ENCODE data around the gene ATP13A4.

ATP13A4 gene

DNA sequence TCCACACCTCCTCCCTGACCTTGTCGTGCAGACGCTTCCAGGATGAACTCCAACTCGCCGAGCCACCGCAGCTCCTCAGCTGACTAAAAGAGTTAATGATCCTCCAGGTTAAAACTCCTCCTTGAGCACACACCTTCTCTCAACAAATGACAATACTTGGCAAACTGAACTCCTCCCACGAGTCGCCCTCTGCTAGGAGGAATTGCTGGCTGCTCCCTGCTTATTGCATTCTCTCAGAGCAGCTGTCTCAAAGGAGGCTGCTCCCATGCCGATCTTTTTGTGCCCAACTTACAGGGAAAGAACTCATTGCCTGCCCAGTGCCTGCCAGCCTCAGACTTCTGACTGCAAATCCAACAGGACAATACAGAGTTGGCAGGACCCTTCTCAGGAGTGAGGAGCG lies at the start of gene ATP13A4:
Gene ATP13A4, minus strand, starts transcription at position 85 of the 400 bp plus-strand sequence. CDS start 96 bp downstream, outside the sequence.
- no peak for DNase-seq (ENCODE audit: low read depth in 2 of 2)

GRCh38 chr3:193599393-193599792 lies 44.7 kb upstream of the ATP13A4 start:
- no peak for DNase-seq (ENCODE audit: low read depth in 2 of 2)

DNA sequence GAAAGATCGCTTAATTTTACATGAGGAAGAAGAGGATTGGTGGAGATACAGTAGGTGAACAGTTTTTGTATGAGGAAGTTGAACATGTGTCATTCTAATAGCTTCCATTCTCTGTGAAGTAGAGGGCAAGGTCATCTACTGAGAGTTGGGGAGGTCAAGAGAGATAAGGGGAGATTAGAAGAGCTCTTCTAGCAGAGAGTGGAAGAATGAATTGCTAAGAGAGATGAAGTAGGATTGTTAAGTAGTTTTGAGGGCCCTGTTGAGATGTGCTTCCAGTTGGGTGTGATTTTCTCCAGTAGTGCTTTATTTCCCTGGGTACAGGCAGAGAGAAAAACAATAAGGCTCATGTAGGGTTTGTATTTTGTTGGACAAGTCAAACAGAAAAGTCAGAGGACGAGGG lies 43.5 kb upstream of the ATP13A4 start:
- DNase-seq (ENCODE audit: low read depth in 2 of 2): no peak

DNA sequence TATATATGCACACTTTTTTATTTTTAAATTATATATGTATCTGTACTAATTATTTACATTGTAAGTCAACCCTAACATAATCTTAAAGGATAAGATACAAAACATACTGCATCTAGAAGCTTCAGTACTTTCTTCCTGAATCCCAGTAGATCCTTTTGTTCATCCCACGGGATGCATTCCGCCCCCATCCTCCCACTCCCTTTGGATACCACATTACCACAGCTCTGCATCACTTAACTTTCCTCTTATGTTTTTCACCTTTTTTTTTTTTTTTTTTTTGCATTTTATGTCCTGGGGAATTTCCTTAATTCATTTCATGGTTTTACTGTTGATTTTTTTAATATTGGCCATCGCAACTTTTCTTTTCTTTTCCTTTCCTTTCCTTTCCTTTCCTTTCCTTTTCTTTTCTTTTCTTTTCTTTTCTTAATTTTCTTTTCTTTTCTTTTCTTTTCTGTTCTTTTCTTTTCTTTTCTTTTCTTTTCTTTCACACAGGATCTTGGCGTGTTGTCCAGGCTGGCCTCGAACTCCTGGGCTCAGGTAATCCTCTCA lies 41.3 kb upstream of the ATP13A4 start:
- no peak for DNase-seq (ENCODE audit: low read depth in 2 of 2)

- DNase-seq (ENCODE audit: low read depth in 2 of 2): no peak
Measured at GRCh38 chr3:193594946-193595689, 40.4 kb upstream of the ATP13A4 start.

DNA sequence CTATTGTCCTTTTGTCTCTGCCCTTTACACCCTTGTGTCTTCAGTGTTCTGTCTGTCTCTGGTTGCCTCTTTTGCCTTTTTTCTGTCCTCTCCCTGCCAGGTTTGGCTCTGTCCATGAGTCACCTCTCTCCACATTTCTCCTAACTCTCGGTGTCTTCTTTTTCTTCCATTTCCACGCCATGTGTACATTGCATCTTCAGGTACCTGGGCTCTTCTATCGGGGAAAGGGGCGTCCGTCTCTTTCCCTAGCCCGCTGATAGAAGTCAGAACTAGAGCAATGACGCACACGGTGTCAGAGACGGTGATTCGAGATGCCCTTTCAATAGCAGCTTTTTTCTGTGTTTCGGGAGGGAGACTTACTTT lies 39.0 kb upstream of the ATP13A4 start:
- no peak for DNase-seq (ENCODE audit: low read depth in 2 of 2)

DNA sequence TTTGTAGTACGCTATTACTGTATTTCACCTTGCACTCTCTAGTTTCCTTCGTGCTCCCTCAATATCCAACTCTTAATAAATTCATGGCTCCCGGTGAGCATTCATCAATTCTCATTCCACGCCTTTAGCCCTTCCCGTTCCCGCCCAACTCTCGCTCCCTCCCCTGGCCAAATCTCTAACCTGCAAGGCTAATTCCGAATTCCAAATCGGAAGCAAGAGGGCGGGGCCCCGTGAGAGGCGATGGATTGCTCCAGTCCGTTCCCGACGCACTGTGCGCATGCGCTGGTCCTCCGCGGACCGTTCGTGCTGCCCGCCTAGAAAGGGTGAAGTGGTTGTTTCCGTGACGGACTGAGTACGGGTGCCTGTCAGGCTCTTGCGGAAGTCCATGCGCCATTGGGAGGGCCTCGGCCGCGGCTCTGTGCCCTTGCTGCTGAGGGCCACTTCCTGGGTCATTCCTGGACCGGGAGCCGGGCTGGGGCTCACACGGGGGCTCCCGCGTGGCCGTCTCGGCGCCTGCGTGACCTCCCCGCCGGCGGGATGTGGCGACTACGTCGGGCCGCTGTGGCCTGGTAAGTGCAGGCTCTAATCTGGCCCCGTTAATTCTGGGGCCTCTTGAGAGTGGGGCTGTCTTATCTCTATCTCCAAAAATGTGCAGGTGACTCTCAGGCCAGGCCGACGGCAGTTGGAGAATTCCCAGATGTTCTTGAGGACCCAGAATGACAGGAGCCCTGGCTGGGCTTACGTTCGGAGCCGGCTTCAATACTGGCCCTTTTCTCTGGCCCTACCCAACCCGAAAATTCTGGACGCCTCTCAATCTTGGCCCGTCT lies 38.4 kb upstream of the ATP13A4 start, which contains the start of gene OPA1:
Gene OPA1, plus strand, starts transcription at position 368 of the 827 bp plus-strand sequence. Its CDS starts 170 bp downstream, at position 538.
- peak; percentile 98 for DNase-seq (ENCODE audit: low read depth in 2 of 2)

DNA sequence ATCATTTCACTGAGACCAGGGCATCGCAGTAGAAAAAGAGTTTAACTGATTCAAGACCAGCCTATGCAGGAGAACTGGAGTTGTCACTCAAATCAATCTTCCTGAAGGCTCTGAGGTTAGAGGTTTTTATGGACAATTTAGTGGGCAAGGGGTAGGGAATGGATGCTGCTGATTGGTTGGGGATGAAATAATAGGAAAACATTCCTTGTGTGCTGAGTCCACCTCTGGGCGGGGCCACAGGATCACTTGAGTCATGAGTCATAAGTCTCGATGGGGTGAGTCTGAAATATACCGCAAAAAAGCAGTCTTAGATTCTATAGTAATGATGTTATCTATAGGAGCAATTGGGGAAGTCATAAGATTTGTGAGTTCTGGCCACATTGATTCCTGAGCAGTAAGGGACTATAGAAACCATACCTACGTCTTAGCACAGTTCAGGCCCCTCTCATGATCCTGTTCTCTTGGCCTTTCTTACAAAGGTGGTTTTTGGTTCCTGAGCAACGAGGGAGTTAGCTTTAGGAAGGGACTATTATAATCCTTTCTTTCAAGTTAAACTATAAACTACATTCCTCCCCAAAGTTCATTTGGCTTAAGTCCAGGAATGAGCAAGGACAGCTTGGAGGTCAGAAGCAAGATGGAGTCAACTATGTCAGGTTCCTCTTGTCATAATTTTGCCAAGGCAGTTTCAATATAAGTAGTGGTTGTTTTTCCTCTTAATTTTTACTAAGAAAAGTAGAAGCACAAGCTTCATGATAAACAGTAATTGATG lies 35.6 kb upstream of the ATP13A4 start:
- peak in 1 of 2 experiments; percentile 13 for DNase-seq (ENCODE audit: low read depth in 2 of 2)

GRCh38 chr3:193589616-193590015 lies 34.9 kb upstream of the ATP13A4 start:
- DNase-seq (ENCODE audit: low read depth in 2 of 2): no peak

DNA sequence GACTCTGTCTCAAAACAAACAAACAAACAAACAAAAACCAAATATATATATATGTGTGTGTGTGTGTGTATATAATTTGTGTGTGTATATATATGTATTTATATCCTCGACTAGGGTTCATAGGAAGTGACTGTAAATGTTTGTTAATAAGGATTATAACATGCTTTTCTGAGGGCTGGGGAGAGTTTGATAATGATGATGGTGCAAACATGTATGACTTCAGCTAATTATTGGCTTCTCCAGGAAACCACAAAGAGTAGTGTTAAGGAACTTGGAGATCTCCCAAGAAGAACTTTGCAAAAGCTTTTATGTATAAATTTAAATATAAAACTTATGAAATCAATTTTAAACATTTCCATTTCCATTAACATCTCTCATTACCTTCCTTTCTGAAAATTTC lies 34.4 kb upstream of the ATP13A4 start:
- DNase-seq (ENCODE audit: low read depth in 2 of 2): no peak

- no peak for DNase-seq (ENCODE audit: low read depth in 2 of 2)
Measured at GRCh38 chr3:193586526-193586925, 31.8 kb upstream of the ATP13A4 start.

DNA sequence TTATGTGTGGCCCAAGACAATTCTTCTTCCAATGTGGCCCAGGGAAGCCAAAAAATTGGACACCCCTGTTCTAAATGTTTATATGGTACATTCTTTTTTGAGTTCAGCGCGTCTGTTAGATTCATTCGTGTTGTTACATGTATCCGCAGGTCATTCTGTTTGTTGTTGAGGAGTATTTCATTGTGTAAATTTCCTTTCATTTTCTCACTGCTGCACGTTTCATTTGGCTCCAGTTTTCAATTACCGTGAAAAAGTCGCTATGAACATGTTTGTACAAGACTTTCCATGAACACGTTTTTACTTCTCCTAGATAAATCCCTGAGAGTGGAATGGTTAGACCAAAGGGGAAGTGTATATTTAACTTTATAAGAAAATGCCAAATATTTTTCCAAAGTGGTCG lies 30.8 kb upstream of the ATP13A4 start:
- DNase-seq (ENCODE audit: low read depth in 2 of 2): no peak

DNA sequence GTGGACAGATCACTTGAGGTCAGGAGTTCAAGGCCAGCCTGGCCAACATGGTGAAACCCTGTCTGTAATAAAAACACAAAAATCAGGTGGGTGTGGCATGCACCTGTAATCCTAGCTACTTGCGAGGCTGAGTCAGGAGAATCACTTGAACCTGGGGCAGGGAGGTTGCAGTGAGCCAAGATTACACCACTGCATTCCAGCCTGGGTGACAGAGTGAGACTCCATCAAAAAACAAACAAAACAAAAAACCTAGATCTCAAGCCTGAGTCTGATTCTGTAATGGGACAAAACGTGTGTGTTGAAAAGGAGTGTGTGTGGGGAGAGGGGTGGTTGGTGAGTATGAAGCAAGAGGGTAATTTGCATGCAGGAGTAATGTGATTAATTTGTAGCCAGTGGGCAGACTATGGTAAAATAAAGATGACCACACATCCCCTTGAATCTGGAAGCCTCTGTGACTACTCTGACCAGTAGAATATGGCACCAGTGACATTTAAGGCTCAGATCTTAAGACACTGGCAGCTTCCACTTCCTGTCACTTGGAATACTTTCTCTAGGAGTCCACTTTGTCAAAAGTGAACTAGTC lies 19.9 kb upstream of the ATP13A4 start:
- DNase-seq (ENCODE audit: low read depth in 2 of 2): no peak

DNA sequence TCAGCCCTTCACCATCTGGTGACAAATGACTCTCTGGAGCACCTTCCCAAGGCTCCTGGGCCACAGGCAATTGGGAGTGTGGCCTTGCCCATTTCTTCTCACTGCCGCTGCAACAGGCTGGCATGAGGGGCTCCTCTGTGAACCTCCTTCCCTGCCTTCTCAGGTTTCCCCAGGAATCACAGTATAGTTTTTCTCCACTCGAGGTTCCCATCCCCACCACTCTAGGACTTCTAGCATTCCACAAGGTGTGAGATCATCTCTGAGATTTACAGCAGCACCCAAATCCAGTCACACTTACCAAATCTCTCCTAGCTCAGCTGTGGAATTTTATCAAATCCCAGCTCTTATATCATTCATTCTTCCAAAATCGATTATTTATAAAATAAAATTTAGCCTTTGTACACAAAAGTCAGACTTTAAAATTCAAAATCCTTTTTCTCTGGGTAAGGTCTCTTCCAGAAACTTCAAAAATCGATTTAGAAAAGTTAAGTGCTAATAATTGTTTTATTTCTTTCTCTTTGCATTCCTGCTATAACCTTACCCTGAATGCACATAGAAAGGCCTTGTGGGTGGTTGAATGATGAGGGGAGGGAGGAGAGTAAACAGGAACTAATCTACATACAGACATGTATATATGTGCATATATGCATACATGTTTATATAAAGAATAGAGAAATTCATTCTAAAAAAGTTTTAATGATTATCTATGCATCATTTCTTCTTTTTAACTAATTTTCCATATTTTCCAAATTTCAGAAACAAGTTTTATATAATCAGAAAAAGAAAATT lies 18.9 kb upstream of the ATP13A4 start:
- no peak for DNase-seq (ENCODE audit: low read depth in 2 of 2)

DNA sequence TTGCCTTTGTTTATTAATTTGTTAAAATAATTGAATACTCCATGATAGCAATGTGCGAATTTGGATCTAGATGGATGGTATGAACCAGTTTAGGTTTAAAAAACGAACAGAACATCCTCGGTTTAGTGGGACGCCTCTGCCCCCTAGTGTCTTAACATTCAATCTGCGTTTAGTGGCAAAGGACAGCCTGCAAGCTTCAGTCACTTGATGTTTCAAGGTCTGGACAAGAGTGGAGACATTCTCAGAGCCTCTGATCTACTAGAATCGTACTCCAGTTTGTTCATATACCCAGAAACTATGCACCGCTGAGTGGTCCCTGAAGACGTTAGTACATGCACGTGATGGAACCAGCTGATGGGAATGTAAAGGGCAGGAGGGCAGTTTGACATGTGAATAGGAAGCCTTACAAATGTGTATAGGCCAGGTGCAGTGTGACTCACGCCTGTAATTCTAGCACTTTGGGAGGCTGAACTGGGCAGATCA lies 17.8 kb upstream of the ATP13A4 start:
- DNase-seq (ENCODE audit: low read depth in 2 of 2): peak; percentile 36 to 39

GRCh38 chr3:193569119-193569518 lies 14.4 kb upstream of the ATP13A4 start:
- DNase-seq (ENCODE audit: low read depth in 2 of 2): no peak

GRCh38 chr3:193564012-193564411 lies 9.3 kb upstream of the ATP13A4 start:
- no peak for DNase-seq (ENCODE audit: low read depth in 2 of 2)

- no peak for DNase-seq (ENCODE audit: low read depth in 2 of 2)
Measured at GRCh38 chr3:193563426-193563825, 8.7 kb upstream of the ATP13A4 start.

DNA sequence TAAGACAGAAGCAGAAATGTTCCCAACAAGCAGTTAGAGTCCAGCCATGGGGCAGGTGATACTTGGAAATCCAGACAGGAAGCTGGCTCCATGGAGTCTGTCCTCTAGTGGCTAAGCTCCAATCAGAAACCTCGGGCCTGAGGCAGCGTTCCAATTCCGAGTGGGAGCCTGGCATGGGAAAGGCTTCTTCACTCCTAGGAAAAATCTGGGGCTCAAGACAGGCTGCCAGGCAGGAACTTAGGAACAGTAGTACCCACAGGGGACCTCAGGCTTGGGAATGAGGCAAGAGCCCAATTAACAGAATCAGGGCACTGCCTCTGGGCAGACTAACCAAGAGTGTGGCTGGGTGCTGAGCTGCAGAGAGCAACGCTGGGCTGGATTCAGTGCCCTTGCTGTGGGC lies 6.2 kb upstream of the ATP13A4 start:
- DNase-seq (ENCODE audit: low read depth in 2 of 2): no peak

GRCh38 chr3:193560091-193560490 lies 5.4 kb upstream of the ATP13A4 start:
- DNase-seq (ENCODE audit: low read depth in 2 of 2): no peak

- no peak for DNase-seq (ENCODE audit: low read depth in 2 of 2)
Measured at GRCh38 chr3:193559100-193559499, 4.4 kb upstream of the ATP13A4 start.

All from fibroblast of skin of left quadriceps (primary cell).